NCI-H1105 (cell line): ENCODE data around the gene BCL2L2.
"Not testable (repeated sequence)": the region's sequence is repeated elsewhere in the genome, so short reads cannot be mapped to it uniquely, and the experiment has no call there.

Experiments
- DNase-seq: peaks from one replicate; lab custom pipeline; 2025; lab: John Stamatoyannopoulos, UW

BCL2L2 gene, protein sequence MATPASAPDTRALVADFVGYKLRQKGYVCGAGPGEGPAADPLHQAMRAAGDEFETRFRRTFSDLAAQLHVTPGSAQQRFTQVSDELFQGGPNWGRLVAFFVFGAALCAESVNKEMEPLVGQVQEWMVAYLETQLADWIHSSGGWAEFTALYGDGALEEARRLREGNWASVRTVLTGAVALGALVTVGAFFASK

GRCh38 chr14:23306412-23307145 lies at the start of gene BCL2L2:
BCL2L2 (plus strand) TSS chr14:23306833; CDS start chr14:23307768, 935 bp downstream.
- peak; percentile 86 for DNase-seq

- DNase-seq, result no peak
These were observed 48.4 kb upstream of the BCL2L2 start for GRCh38 chr14:23258256-23258655.

DNA sequence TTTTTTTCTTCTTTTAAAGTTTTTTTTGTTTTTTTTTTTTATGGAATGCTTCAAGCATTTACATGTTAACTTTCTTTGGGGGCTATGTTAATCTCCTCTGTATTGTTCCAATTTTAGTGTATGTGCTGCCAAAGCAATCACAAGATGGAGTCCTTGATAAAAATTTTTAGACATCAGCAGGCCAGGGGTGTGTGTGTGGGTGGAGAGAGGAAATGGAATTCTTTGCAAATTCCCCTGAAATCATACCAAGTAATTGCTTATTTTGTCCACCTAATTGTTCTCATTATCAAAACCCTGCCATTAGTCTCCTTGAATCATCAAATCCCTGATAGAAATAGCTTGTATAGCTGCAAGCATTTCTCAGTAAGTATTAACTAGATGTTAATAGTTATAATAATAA lies 47.2 kb upstream of the BCL2L2 start:
- no peak for DNase-seq

DNA sequence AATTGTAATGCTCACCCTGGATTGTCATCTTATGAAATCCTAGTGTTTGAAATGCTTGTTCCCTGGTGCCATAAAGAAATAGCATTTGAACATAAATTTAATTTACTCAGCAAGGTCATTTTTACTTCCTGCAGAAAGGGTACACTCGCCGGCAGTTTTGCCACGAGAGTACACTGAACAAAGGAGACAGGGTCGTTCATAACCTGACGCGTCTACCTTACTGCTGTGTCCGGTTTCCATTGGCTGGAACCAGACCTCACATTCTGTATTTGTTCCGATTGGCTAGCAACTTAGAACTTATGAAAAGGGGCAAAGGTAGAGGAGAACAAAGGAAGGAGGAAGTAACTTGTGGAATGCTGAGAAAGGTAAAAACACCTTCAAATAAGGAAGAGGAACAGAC lies 45.8 kb upstream of the BCL2L2 start:
- DNase-seq, result not testable (repeated sequence)

DNA sequence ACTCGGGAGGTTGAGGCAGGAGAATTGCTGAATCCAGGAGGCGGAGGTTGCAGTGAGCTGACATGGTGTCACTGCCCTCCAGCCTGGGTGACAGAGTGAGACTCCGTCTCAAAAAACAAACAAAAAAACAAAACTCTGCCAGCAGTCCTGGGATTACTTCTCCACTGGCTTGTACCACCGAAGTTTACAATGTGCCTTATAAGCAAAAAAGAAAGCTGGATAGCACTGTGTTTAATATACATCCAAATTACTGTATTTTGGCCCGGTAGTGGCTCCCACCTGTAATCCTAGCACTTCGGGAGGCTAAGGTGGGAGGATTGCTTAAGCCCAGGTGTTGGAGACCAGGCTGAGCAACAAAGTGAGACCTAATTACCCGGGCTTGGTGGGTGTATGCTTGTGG lies 37.4 kb upstream of the BCL2L2 start:
- no peak for DNase-seq

DNA sequence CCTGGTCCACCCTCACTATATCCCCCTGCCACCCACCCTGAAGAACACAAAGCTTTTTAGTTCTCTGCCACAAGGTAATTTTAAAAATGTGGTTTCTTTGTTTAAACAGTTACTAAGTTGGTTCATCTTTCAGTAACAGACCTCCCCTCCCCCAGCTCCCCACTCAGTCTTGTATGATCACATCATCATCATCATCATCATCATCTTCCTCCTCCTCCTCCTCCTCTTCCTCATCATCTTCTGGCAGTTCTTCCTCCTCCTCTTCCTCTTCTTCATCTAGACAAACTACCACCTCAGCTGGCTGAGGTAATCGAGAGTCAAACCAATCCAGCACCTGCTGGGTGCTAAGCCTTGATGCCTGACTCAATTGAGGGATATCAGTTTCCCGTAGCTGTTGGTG lies 31.2 kb upstream of the BCL2L2 start:
- no peak for DNase-seq

- no peak for DNase-seq
These were observed 29.4 kb upstream of the BCL2L2 start for GRCh38 chr14:23277189-23277588.

- not testable (repeated sequence) for DNase-seq
These were observed 28.7 kb upstream of the BCL2L2 start for GRCh38 chr14:23277928-23278327.

DNA sequence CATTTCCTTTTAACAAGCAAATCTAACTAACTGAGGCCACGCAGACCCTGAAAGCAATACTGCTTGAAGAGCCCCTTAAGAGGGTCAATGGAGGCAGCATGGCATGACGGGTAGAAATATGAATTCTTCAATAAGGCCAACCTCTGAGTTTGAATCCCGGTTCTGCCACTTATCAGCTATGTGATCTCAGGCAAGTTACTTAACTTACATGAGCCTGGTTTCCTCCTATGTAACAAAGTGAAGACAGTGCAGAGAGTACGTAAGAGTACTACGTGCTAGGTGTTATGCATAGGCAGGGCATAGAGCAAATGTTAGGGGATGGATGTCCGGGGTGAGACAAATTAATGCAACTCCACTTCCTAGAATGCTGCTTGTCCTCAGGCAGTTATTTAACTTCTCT lies 25.4 kb upstream of the BCL2L2 start:
- no peak for DNase-seq

DNA sequence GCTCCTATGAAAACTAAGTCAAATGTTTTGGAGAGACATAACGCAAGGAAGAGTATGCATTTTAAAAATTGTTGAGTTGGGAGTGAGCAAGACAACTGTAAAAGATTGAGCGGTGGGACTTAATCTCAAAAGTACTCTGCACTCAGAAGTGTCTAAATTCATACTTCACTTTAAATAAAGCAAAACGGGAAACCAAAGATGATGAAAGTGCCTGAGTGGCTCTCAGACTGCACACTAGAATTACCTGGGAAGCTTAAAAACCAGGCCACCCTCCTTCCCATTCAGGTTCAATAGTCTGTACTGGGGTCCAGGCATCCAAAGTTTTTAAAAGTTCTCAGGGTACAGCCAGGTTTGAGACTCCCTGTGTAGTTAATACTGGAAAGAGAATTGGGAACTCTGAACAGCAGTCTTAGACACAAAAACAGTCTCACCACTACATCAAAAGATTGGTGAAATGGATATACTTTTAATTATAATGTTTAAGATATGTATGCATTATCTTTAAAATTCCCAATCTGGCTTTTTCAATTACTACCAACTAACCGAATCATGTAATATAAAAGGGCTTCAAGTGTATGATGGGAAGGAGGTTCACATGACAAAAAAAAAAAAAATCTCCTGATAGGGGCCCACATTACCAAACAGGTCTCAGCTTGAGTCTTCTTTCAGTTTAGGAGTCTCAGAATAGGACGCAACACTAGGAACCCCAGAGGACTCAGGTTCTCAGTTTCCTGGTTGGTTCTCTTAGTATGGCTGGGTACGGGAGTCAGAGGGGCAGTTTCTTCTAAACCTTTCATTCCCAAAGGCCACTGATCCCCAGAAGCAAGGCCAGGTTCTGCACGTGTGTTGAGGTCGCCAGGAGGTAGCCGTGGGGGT lies 21.7 kb upstream of the BCL2L2 start:
- DNase-seq, result no peak

DNA sequence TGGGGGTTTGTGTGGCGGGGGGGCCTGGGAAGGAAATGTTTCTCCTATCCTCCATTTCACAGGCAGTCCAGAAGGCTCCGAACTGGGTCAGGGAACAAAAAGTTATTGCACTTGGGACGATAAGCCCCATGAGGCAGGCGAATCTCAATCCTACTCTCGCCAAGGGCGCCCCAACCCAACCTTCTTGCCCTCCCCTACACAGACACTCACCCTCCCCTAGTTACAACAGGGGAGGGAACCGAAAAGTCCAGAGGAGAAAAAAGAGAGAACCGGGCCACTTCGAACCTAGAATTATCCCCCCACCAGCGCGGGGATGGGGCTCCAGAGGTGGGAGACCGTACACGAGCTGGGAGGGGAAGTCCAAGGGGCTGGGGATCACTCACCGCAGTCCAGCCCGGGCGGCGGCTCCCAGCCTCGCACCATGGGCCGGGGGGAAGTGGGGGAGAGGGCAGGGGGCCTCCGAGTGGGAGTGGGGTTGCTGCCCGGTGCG lies 21.1 kb upstream of the BCL2L2 start:
- no peak for DNase-seq

DNA sequence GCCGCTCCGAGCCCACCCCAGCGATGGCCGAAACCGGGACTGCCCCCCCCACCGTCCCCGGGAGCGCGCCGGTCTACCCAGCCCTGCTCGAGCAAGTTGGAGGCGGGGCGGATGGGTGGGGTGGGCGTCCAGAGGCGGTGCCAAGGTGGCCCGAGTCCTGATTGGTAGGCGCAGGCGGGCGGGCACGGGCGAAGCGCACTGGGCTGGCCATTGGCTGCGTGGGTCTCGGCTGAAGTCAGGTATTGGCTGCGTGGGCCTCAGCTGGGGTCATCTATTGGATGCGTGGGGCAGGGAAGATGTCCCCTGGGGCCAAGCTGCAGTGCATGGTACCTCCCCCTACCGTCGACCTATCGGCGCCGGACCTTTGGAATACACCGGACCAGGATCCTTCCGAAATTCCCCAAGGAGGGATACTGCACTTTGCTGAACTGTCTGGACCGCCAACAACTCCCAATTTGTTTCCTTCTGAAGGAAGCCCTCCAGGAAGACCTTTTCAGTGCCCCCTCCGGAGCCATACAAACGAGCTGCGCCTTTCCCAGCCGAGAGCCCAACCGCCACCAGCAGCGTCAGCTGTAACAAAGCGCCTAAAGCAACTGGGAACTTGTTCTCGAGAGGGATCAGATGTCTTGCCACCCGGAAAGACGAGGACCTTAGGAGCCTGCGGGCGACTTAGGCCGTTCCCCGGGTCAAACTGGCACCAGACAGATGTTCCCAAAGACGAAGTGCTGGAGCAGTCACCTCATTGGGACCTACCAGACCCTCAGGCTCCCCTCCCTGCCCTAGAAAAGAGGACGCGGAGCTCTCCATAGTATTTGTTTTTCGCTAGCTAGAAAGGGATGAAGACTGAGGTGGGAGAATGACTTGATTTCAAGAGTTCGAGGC lies 20.4 kb upstream of the BCL2L2 start, which contains the start of gene HOMEZ:
HOMEZ (minus strand) TSS at position 113 of the 882 bp plus-strand sequence. CDS start 180 bp downstream, outside the sequence.
- peak; percentile 98 for DNase-seq

DNA sequence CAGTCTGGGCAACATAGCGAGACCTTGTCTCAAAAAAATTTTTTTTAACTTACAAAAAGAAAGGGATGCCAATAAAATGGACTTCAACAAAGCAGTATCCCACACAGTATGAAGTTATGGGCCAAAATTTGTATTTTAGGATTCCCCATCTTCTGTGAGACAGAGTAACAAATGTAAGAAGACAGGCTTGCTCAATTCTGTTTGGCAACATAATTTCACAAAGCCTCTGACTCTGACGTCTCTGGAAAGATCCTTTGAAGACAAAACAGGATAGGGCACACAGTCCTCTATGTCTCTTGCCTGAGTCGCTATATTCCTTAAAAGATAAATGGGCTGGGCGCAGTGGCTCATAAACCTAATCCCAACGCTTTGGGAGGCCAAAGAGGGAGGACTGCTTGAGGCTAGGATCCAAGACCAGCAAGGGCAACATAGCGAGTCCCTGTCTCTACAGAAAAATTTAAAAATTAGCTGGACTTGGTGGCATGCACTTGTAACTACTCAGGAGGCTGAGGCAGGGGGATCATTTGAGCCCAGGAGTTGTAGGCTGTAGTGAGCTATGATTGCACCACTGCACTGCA lies 19.6 kb upstream of the BCL2L2 start:
- no peak for DNase-seq

GRCh38 chr14:23294734-23295561 lies 11.7 kb upstream of the BCL2L2 start:
- peak; percentile 34 for DNase-seq

DNA sequence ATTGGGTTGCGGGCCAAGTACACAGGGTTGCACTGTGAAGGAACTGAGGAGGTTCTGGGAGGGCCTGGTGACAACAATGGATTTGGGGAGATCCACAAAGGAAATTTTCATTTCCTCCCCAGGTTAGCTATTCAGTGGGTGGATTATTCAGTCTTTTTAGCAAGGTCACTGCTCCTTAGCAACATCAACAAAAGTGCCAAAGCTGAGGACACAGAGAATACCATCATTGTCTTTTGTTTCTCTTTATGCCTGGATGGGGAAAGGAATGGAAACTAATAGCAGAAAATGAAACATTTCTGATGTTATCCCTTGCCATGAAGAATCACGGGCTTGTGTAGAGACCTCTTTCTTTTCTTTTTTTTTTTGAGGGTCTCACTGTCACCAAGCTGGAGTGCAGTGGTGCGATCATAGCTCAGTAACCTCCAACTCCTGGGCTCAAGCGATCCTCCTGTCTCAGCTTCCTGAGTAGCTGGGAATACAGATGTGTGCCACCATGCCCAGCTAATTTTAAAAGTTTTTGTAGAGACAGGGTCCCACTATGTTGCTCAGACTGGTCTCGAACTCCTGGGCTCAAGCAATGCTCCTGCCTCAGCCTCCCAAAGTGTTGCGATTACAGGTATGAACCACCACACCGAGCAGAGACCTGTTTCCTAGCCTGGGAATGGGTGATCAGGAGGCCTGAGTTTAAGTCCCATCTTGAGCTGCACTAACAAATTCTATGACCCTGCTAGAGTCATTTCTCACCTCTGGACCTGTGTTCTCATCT lies 10.4 kb upstream of the BCL2L2 start:
- no peak for DNase-seq

GRCh38 chr14:23297096-23297495 lies 9.5 kb upstream of the BCL2L2 start:
- no peak for DNase-seq

- no peak for DNase-seq
These were observed 8.9 kb upstream of the BCL2L2 start for GRCh38 chr14:23297611-23298277.

DNA sequence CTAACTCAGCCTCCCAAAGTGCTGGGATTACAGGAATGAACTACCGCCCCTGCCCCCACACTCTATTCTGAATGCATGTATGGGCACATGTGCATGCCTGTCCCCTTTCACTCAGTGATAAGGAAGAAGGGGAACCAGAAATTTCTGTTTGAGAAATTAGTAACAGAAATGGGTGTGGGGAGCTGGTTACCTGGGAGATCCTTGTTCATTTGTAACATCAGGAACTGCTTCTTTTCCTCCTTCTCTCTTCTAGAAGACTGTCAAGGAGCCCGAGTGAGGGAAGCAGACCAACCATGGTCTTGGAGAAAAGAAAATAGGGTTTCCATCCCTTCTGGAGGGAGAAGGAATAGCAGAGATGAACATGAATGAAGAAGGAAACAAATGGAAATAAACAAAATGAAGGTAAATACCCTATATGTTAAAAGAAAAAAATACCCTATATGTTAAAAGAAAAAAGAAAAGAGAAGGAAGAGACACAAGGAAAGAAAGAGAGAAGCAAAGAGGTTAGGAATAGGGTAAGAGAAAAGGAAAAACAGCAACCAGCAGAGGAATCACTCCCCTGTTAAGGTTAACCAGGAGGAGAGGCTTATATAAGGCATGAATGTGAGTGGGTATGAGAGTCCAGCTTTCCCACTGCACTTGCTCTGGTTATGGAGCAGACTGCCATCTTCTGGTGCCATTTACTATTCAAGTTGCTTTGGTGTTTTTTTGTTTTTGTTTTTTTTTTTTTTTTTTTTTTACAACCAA lies 7.2 kb upstream of the BCL2L2 start:
- no peak for DNase-seq
